Endothelial cell of umbilical vein (primary cell): Measurements from ENCODE around the gene TENT4A.

Experiments used
- EZH2 ChIP-seq: IDR thresholded peaks from 2 replicates; pipeline ENCODE4 v1.6.1; 2012; ENCODE audit warnings: borderline replicate concordance, low read depth, mild to moderate bottlenecking, moderate library complexity, low read length, inconsistent platforms; ENCODE audit not compliant: severe bottlenecking
- FOS ChIP-seq: IDR thresholded peaks from 2 replicates; pipeline ENCODE4 v1.6.1; 2011; ENCODE audit warnings: mild to moderate bottlenecking, low read length, moderate library complexity, borderline replicate concordance; ENCODE audit not compliant: insufficient read depth
- GATA2 ChIP-seq: IDR thresholded peaks from 2 replicates; pipeline ENCODE4 v1.7.0; 2011; ENCODE audit warnings: low read depth, mild to moderate bottlenecking, moderate library complexity, mixed read lengths, low read length; ENCODE audit not compliant: insufficient read length, insufficient read depth
- JUN ChIP-seq: IDR thresholded peaks from 2 replicates; pipeline ENCODE4 v1.6.1; 2011; ENCODE audit warnings: borderline replicate concordance, low read depth; ENCODE audit not compliant: insufficient read length, insufficient read depth
- MAX ChIP-seq: IDR thresholded peaks from 2 replicates; pipeline ENCODE4 v1.6.1; 2011; ENCODE audit not compliant: insufficient read depth, insufficient read length
- MYC ChIP-seq: IDR thresholded peaks from one replicate; pipeline ENCODE4 v1.6.1; 2011; ENCODE audit warnings: mild to moderate bottlenecking, low read depth, low read length
- POLR2A ChIP-seq: IDR thresholded peaks from 2 replicates; pipeline ENCODE4 v1.6.1; 2012; ENCODE audit warnings: low read depth, mild to moderate bottlenecking, control low read depth, low read length
- POLR2AphosphoS5 ChIP-seq: IDR thresholded peaks from 2 replicates; pipeline ENCODE4 v1.6.1; 2012; ENCODE audit warnings: low read depth, mild to moderate bottlenecking, control low read depth, low read length, moderate library complexity; ENCODE audit not compliant: insufficient read depth
- TF ChIP-seq, protein P1 (sequence below), 2 donors: IDR thresholded peaks; 1 replicate in 1 of 2; 2 replicates in 1 of 2; pipeline ENCODE4 v1.5.1; 2011; ENCODE audit warnings: low read length in 2 of 2, mild to moderate bottlenecking in 2 of 2, moderate library complexity in 2 of 2, control low read depth in 1 of 2, inconsistent platforms in 1 of 2, low read depth in 1 of 2; ENCODE audit not compliant: insufficient read depth in 1 of 2; ENCODE audit errors: extremely low read depth in 1 of 2

DNA sequence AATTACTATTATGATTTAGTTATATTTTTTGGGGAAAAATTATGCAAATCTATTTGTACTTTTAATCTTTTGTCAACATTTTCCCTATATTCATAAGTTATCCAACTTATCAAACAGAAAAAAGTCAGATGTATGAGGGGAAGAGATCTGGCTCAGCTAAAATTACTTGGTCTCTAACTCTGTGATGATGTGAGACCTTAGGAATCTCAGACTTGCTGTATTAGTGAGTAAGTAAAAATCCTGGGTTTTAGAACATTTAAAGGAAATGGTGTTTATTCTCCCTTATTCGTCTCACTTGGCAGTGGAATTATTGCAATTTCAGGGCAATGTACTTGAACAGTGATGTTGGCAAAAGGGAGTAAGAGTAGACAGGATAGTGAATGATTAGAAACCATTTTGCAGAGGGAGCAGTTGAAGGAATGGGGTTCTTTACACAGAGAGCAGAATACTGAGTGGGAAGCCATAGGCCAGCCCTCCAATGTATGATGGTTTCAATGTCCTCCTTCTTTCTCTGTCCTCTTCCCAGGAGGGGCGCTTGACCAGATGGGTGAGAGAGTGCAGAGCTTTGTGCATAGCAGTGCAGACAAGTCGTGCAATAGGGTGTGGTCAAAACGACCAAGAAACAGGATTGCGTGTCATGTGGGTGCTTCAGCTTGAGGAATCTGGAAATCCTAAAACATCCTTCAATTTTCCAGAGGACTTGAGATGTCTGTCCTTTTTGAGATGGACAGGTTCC, 91.7 kb downstream of the TENT4A start:
- TF ChIP-seq, protein P1, sequence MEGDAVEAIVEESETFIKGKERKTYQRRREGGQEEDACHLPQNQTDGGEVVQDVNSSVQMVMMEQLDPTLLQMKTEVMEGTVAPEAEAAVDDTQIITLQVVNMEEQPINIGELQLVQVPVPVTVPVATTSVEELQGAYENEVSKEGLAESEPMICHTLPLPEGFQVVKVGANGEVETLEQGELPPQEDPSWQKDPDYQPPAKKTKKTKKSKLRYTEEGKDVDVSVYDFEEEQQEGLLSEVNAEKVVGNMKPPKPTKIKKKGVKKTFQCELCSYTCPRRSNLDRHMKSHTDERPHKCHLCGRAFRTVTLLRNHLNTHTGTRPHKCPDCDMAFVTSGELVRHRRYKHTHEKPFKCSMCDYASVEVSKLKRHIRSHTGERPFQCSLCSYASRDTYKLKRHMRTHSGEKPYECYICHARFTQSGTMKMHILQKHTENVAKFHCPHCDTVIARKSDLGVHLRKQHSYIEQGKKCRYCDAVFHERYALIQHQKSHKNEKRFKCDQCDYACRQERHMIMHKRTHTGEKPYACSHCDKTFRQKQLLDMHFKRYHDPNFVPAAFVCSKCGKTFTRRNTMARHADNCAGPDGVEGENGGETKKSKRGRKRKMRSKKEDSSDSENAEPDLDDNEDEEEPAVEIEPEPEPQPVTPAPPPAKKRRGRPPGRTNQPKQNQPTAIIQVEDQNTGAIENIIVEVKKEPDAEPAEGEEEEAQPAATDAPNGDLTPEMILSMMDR (IDR thresholded peaks at IDR 0.05; ENCODE audit: extremely low read depth in 1 of 2, insufficient read depth in 1 of 2, low read depth in 1 of 2, low read length in 2 of 2): no peak
- TF ChIP-seq POLR2A (no peak), MAX (no peak), EZH2 (no peak), JUN (no peak), POLR2AphosphoS5 (no peak), FOS (no peak), GATA2 (no peak), MYC (no peak)
